ENCODE results near the gene PREX1. TPM values are rescaled to one million over a fixed set of nuclear protein-coding genes. Genes with fewer than 3 reads are reported as not detected.

Gene PREX1
- total RNA-seq, 1 donor from 2014 or later = 20.4 TPM

DNA sequence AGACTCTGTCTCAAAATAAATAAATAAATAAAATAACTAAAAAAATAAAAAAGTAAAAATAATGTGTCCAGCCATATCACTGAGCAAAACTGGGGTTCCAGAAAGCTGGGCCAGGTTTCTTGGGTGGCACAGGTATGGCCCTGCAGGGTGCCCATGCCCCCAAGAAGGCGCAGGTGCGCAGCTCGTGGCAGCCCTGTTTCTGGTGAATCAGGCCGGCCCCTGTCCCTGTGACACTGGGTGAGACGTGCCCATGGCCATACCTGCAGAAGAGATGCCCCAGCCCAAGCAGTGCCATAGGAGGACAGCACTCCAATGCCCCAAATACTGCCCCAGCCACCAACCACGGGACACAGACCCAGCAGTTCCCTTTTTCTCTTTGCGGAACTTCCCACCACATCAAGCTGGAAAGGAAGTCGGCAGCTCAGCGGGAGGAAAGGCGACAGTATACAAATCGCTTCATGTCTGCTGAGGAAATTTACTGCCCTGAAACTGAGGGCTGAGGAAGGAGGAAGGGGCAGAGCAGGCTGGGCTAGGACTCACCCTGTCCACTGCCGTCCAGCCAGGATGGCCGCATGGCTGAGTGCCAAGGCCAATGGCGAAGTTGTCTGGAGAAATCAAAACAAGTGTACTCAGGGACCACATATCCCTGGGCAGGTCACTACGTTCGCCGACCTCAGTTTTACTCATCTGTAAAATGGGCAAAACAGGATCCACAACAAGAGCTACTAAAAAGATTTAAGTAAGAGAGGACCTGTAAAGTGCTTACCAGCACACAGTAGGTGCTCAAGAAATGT, 55.4 kb downstream of the PREX1 start:
- Histone ChIP-seq H3K36me3 (ENCODE audit: control insufficient read depth in 3 of 3, insufficient read depth in 3 of 3, low read length in 3 of 3) (no peaks in the 10 kb centered on the region), H3K9me3 (ENCODE audit: control insufficient read depth in 3 of 3, low read length in 3 of 3) (no peaks in the 10 kb centered on the region), H3K4me1 (ENCODE audit: control insufficient read depth in 3 of 3, insufficient read depth in 3 of 3, low read length in 3 of 3) (peaks cover 3 to 12% (median 7%) of the 10 kb centered on the region in 3 donors), H3K9ac (ENCODE audit: low read depth in 1 of 3, low read length in 3 of 3) (no peak overlapping the region), H3K27me3 (ENCODE audit: control insufficient read depth in 3 of 3, insufficient read depth in 3 of 3, low read length in 3 of 3) (no peaks in the 10 kb centered on the region), H3K4me3 (ENCODE audit: low read length in 3 of 3) (no peak overlapping the region), H3K27ac (ENCODE audit: low read depth, low read length) (no peak overlapping the region)

DNA sequence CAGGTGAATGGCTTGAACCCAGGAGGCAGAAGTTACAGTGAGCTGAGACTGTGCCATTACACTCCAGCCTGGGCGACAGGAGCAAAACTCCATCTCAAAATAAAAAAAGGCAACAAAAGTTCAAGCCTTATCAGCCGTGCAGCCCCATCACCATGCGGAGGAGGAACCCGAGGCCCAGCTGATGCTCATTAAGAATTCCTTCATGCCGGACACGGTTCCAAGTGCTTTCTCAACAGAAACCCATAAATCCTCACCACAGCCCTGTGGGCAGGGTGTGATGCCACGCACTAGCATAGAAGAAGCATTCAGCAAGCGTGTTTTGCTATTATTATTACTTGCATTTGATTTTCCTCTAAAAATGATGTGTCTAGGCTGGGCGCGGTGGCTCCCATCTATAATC, 56.3 kb downstream of the PREX1 start:
- peaks cover 0 to 11% (median 2%) of the 10 kb centered on the region in 3 donors for H3K4me1 ChIP-seq (ENCODE audit: control insufficient read depth in 3 of 3, insufficient read depth in 3 of 3, low read length in 3 of 3)
- no peak overlapping the region for H3K4me3 ChIP-seq (ENCODE audit: low read length in 3 of 3)
- no peaks in the 10 kb centered on the region for H3K9me3 ChIP-seq (ENCODE audit: control insufficient read depth in 3 of 3, low read length in 3 of 3)
- H3K36me3 ChIP-seq (ENCODE audit: control insufficient read depth in 3 of 3, insufficient read depth in 3 of 3, low read length in 3 of 3) = no peaks in the 10 kb centered on the region
- H3K27me3 ChIP-seq (ENCODE audit: control insufficient read depth in 3 of 3, insufficient read depth in 3 of 3, low read length in 3 of 3) = no peaks in the 10 kb centered on the region
- H3K27ac ChIP-seq (ENCODE audit: low read depth, low read length) = no peak overlapping the region
- no peak overlapping the region for H3K9ac ChIP-seq (ENCODE audit: low read depth in 1 of 3, low read length in 3 of 3)

DNA sequence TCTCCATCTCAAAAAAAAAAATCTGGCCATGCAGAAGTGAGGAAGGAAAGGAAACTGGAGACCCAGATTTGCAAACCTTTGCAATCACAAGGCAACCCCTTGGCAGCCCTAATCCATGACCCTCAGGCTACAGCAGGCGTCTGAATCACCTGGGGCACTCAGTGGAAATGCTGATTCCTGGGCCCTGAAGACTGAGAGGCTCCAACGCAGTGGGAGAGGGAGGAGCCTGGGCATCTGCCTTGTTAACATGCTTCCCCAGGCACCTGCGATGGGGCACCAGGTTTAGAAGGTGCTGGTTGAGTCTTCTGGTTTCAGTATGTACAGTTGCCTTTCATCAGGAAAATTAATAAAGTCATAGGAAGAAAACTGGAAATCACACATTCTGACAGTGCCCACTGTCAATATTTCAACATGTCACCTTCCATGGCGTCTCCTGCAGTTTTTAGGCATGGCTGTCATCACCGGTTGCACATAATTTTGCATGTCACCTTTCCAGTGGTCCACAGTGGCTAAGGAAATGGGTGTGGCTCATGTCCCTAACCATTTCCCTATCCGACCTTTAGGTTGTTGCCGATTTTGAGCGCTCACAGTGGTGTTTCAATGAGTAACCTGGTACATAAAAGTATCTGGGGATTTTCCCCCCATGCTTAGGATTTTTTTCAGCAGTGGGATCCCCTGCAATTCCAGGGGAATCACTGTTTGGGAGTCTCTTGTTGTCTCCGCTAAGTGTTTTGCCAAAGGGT, 56.9 kb downstream of the PREX1 start:
- Histone ChIP-seq H3K4me3 (ENCODE audit: low read length in 3 of 3) (no peak overlapping the region), H3K27ac (ENCODE audit: low read depth, low read length) (no peak overlapping the region), H3K4me1 (ENCODE audit: control insufficient read depth in 3 of 3, insufficient read depth in 3 of 3, low read length in 3 of 3) (peaks cover 0 to 9% (median 2%) of the 10 kb centered on the region in 3 donors)

DNA sequence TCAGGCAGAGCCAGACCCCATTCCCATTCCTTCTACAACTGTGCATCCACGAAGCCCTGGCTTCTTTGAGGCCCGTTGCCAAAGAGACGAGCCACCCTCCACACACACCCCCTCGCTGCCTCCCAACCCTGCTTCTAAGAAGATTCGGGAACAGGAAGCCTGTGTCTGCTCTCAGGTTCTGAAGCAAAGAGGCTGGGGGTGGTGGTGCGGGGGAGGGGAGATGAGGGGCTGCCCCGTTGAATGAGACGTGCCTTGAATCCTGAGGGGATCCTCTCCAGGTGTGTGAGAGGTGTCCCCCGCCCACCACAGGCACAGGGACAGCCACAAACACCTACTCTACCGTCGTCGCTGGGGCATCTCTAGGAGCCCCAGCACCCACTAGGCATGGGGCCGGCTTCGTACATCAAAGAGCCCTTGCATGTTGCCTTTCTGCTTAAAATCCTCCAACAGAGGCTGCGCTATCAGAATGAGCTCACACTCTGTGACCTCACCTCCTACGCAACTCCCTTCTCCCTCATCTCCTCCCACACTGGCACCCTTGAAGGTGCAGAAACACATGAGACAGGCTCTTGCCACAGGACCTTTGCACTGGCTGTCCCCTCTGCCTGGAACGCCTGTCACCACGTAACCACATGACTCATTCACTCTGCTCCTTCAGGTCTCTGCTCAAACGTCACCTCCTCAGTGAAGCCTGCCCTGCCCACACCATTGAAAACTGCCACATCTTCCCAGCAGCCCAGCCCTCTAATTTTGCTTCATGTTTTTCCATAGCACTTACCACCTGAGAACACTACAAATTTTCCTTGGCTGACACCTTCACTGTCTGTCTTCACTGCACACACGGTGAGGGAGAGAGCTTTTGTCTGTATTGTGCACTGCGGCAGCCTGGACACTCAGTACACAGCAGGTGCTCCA, 58.5 kb downstream of the PREX1 start:
- H3K36me3 ChIP-seq (ENCODE audit: control insufficient read depth in 3 of 3, insufficient read depth in 3 of 3, low read length in 3 of 3) = no peaks in the 10 kb centered on the region
- H3K4me3 ChIP-seq (ENCODE audit: low read length in 3 of 3) = no peak overlapping the region
- no peak overlapping the region for H3K9ac ChIP-seq (ENCODE audit: low read depth in 1 of 3, low read length in 3 of 3)
- H3K27me3 ChIP-seq (ENCODE audit: control insufficient read depth in 3 of 3, insufficient read depth in 3 of 3, low read length in 3 of 3) = no peaks in the 10 kb centered on the region
- peaks cover 0 to 5% (median 2%) of the 10 kb centered on the region in 3 donors for H3K4me1 ChIP-seq (ENCODE audit: control insufficient read depth in 3 of 3, insufficient read depth in 3 of 3, low read length in 3 of 3)
- H3K9me3 ChIP-seq (ENCODE audit: control insufficient read depth in 3 of 3, low read length in 3 of 3) = no peaks in the 10 kb centered on the region
- H3K27ac ChIP-seq (ENCODE audit: low read depth, low read length) = no peak overlapping the region

More for the DNA sequence above, 56.9 kb downstream of the PREX1 start:
- Histone ChIP-seq H3K36me3 (ENCODE audit: control insufficient read depth in 3 of 3, insufficient read depth in 3 of 3, low read length in 3 of 3) (no peaks in the 10 kb centered on the region), H3K9me3 (ENCODE audit: control insufficient read depth in 3 of 3, low read length in 3 of 3) (no peaks in the 10 kb centered on the region), H3K27me3 (ENCODE audit: control insufficient read depth in 3 of 3, insufficient read depth in 3 of 3, low read length in 3 of 3) (no peaks in the 10 kb centered on the region), H3K9ac (ENCODE audit: low read depth in 1 of 3, low read length in 3 of 3) (no peak overlapping the region)

DNA sequence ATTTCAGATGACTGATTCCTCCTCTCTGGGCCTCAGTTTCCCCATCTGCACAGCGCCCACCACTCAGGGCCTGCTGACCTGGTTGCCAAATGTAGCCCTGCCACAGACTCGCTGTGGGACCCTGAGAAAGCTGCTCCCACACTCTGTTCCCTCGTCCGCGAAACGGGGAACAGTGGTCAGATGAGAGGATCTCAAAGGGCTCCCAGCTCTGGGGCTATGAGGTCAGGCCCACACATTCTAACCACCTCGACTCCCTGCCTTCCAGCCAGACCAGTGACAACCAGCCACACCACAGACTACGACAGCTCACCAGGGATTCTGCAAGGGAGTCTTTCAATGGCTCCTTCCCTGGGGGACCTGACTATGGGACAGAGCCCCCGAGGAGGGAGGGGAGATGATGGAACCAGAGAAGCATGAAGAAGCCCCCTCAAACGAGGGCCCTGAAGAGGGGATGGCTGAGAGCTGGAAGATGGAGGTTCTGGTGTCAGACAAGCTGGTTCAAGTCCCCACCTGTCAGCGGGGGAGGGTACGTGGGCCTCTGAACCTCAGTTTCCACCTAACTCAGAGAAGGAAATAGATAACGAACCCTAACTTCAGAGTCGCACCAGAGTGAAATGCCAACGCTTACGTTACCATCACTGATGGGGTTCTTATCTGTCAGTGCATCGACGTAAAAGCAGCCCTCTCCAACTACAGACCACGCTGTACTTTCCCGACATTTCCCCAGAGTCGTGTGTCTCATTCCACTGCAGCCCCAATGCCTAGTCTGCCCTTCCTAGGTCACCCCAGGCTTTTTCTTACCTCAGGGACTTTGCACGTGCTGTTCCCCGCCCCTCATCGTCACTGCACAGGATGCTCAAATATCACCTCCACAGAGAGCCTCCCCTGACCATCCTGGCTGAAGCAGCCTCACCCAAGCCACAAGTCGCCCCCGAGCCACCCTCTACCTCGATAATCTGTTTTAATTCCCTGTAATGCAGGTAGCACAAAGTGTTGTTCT, 60.5 kb downstream of the PREX1 start:
- Histone ChIP-seq H3K4me3 (ENCODE audit: low read length in 3 of 3) (no peak overlapping the region), H3K36me3 (ENCODE audit: control insufficient read depth in 3 of 3, insufficient read depth in 3 of 3, low read length in 3 of 3) (no peaks in the 10 kb centered on the region), H3K9ac (ENCODE audit: low read depth in 1 of 3, low read length in 3 of 3) (no peak overlapping the region), H3K4me1 (ENCODE audit: control insufficient read depth in 3 of 3, insufficient read depth in 3 of 3, low read length in 3 of 3) (peaks cover 0 to 5% (median 5%) of the 10 kb centered on the region in 3 donors), H3K27ac (ENCODE audit: low read depth, low read length) (no peak overlapping the region), H3K27me3 (ENCODE audit: control insufficient read depth in 3 of 3, insufficient read depth in 3 of 3, low read length in 3 of 3) (no peaks in the 10 kb centered on the region), H3K9me3 (ENCODE audit: control insufficient read depth in 3 of 3, low read length in 3 of 3) (no peaks in the 10 kb centered on the region)

DNA sequence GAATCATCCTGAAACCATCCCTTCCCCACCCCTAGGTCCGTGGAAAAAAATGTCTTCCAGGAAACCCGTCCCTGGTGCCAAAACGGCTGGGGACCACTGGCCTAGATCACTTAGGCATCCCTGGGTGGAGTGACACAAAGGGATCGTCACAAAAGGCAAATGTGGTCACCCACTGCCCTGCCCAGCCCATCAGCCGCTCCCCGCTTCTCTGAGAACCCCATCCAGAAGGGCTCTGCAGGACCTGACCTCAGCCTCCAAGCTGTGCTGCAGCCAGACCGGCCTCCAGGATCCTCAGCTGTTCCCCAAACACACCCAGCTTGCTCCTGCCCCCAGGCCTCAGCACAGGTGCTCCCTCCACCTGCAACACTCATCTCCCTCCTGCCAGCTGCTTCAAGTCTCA, 61.6 kb downstream of the PREX1 start:
- Histone ChIP-seq H3K36me3 (ENCODE audit: control insufficient read depth in 3 of 3, insufficient read depth in 3 of 3, low read length in 3 of 3) (no peaks in the 10 kb centered on the region), H3K27me3 (ENCODE audit: control insufficient read depth in 3 of 3, insufficient read depth in 3 of 3, low read length in 3 of 3) (no peaks in the 10 kb centered on the region), H3K4me1 (ENCODE audit: control insufficient read depth in 3 of 3, insufficient read depth in 3 of 3, low read length in 3 of 3) (peaks cover 0 to 5% (median 5%) of the 10 kb centered on the region in 3 donors), H3K9ac (ENCODE audit: low read depth in 1 of 3, low read length in 3 of 3) (no peak overlapping the region), H3K27ac (ENCODE audit: low read depth, low read length) (no peak overlapping the region), H3K4me3 (ENCODE audit: low read length in 3 of 3) (no peak overlapping the region), H3K9me3 (ENCODE audit: control insufficient read depth in 3 of 3, low read length in 3 of 3) (no peaks in the 10 kb centered on the region)

DNA sequence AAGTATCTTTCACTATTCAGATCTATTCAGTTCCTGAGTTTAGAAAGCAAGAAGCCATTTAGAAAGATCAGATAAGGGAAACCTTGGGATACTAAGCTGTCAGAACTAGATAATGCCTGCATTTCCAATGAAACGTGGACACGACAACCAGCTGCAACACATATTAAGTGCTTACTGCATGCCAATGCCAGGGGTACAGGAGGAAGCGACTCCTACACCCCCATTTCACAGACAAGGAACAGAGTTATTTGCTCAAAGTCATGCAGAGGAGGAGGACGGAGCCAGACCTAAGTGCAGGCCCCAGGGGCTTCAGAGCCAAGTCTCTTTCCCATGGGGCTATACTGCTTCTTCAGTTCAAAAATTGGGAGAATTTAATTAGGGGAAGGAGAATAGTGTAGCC, 62.4 kb downstream of the PREX1 start:
- no peaks in the 10 kb centered on the region for H3K27me3 ChIP-seq (ENCODE audit: control insufficient read depth in 3 of 3, insufficient read depth in 3 of 3, low read length in 3 of 3)
- H3K36me3 ChIP-seq (ENCODE audit: control insufficient read depth in 3 of 3, insufficient read depth in 3 of 3, low read length in 3 of 3) = no peaks in the 10 kb centered on the region
- no peak overlapping the region for H3K4me3 ChIP-seq (ENCODE audit: low read length in 3 of 3)
- H3K4me1 ChIP-seq (ENCODE audit: control insufficient read depth in 3 of 3, insufficient read depth in 3 of 3, low read length in 3 of 3) = peaks cover 6 to 9% (median 7%) of the 10 kb centered on the region in 3 donors
- no peak overlapping the region for H3K9ac ChIP-seq (ENCODE audit: low read depth in 1 of 3, low read length in 3 of 3)
- H3K9me3 ChIP-seq (ENCODE audit: control insufficient read depth in 3 of 3, low read length in 3 of 3) = no peaks in the 10 kb centered on the region
- no peak overlapping the region for H3K27ac ChIP-seq (ENCODE audit: low read depth, low read length)

DNA sequence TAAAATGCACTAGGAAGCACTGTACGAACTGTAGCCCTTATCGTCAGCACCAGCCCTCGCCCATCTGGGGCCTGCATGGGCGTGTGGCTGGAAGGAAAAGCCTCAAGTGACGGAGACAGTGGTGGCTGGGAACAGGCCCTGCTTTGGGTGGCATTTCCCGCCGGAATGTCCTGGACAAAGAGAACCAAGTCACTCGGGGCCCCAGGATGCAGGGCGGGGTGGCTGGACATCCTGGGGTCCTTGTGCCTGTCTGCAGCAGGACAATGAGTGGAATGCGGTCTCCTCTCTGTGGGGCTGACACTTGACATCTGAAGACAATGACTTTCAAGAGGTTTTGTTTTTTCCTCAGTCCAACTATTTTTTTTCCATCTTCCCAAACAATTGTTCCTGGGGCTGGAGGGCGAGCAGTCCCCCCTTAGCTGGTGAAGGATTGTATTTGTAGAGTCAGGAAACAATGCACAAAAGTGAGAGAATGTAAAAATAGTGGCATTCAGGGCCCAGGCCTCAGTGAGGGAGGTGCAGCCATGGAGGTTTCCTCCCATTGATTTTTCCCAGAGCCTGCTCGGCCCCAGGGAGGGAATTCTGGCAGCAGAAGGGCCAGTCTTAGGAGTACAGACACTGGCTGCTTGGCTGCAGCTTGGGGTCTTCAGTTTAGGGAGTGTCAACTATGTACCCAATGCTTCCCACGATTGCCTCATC, 64.4 kb downstream of the PREX1 start:
- Histone ChIP-seq H3K9me3 (ENCODE audit: control insufficient read depth in 3 of 3, low read length in 3 of 3) (no peaks in the 10 kb centered on the region), H3K4me1 (ENCODE audit: control insufficient read depth in 3 of 3, insufficient read depth in 3 of 3, low read length in 3 of 3) (peaks cover 4 to 10% (median 8%) of the 10 kb centered on the region in 3 donors), H3K27ac (ENCODE audit: low read depth, low read length) (no peak overlapping the region), H3K9ac (ENCODE audit: low read depth in 1 of 3, low read length in 3 of 3) (no peak overlapping the region), H3K36me3 (ENCODE audit: control insufficient read depth in 3 of 3, insufficient read depth in 3 of 3, low read length in 3 of 3) (no peaks in the 10 kb centered on the region), H3K27me3 (ENCODE audit: control insufficient read depth in 3 of 3, insufficient read depth in 3 of 3, low read length in 3 of 3) (no peaks in the 10 kb centered on the region), H3K4me3 (ENCODE audit: low read length in 3 of 3) (no peak overlapping the region)

Measured in skeletal muscle tissue (tissue), 4 donors.